AG04449 (cell line): Measurements from ENCODE around the gene FER1L5.
A peak's percentile ranks its signal among the peaks of the same experiment; 100 is the strongest.
"Not testable (repeated sequence)": the region's sequence is repeated elsewhere in the genome, so short reads cannot be mapped to it uniquely, and the experiment has no call there.

Experiments used
- CTCF ChIA-PET: fragments of 350-600 bp; formaldehyde crosslinking; extraction: SDS; loops from one replicate; lab custom pipeline; 2021; ENCODE audit warnings: antibody characterized with exemption; lab: Yijun Ruan, JAX
- POLR2A ChIA-PET: fragments of 400-600, 350-600 bp; formaldehyde crosslinking; extraction: SDS; loops from one replicate; lab custom pipeline; 2020; ENCODE audit warnings: antibody characterized with exemption, inconsistent platforms; lab: Yijun Ruan, JAX
- DNase-seq: peaks from one replicate; pipeline ENCODE4 v3.0.0-alpha.2; 2010; ENCODE audit warnings: low read depth, low spot score
- H3K4me3 ChIP-seq: 2 replicates; pipeline ENCODE4 v1.5.1; 2011; ENCODE audit warnings: low read depth, mild to moderate bottlenecking, control low read depth, low read length
- CTCF ChIP-seq: IDR thresholded peaks from one replicate; pipeline ENCODE4 v1.5.1; 2011; ENCODE audit warnings: mild to moderate bottlenecking, moderate library complexity, low read length, control low read depth, inconsistent platforms; ENCODE audit not compliant: insufficient read depth; ENCODE audit errors: missing control alignments

FER1L5 gene

GRCh38 chr2:96664366-96664925 lies 21.9 kb downstream of the FER1L5 start:
- ChIA-PET POLR2A (interaction anchor here (1.3 to 1.6 kb wide), 3 partner anchors 27 to 107 kb away, joined by 4 to 13 read pairs (median 5); partner anchors contain the start of genes CNNM4 and KANSL3), CTCF (interaction anchor here (0.8 to 1.3 kb wide), 8 partner anchors 9 to 204 kb away, joined by 3 to 6 read pairs (median 3); no protein-coding TSS in a partner anchor)
- no peak for DNase-seq
- no peak for TF ChIP-seq CTCF
- no peak overlapping the region for H3K4me3 ChIP-seq

- CTCF ChIA-PET: interaction anchor here (0.8 to 1.3 kb wide), 7 partner anchors 10 to 203 kb away, joined by 3 to 6 read pairs (median 3); no protein-coding TSS in a partner anchor
- POLR2A ChIA-PET: interaction anchor here (1.3 to 1.6 kb wide), 3 partner anchors 27 to 107 kb away, joined by 4 to 13 read pairs (median 5); partner anchors contain the start of genes CNNM4 and KANSL3
- DNase-seq: peak; percentile 98
- no peak for TF ChIP-seq CTCF
- no peak overlapping the region for H3K4me3 ChIP-seq
These were observed 22.6 kb downstream of the FER1L5 start for GRCh38 chr2:96665083-96665569.

- POLR2A ChIA-PET: interaction anchor here (1.3 to 1.6 kb wide), 3 partner anchors 28 to 108 kb away, joined by 4 to 13 read pairs (median 5); partner anchors contain the start of genes CNNM4 and KANSL3
- CTCF ChIA-PET: interaction anchor here (1.0 kb wide), 1 partner anchor 29 kb away, joined by 3 read pairs; no protein-coding TSS in a partner anchor
- not testable (repeated sequence) for H3K4me3 ChIP-seq, DNase-seq
These were observed 23.2 kb downstream of the FER1L5 start for GRCh38 chr2:96665717-96666116.

GRCh38 chr2:96668771-96669170 lies 26.2 kb downstream of the FER1L5 start:
- POLR2A ChIA-PET: no interaction called here
- TF ChIP-seq CTCF: no peak
- CTCF ChIA-PET: no interaction called here
- DNase-seq: no peak
- H3K4me3 ChIP-seq: no peak overlapping the region

- POLR2A ChIA-PET: no interaction called here
- CTCF ChIA-PET: no interaction called here
- no peak for TF ChIP-seq CTCF
- no peak overlapping the region for H3K4me3 ChIP-seq
- DNase-seq: no peak
These were observed 27.1 kb downstream of the FER1L5 start for GRCh38 chr2:96669539-96670215.

- CTCF ChIA-PET: no interaction called here
- no peak overlapping the region for H3K4me3 ChIP-seq
- no peak for DNase-seq
- TF ChIP-seq CTCF: no peak
- POLR2A ChIA-PET: no interaction called here
These were observed 37.3 kb downstream of the FER1L5 start for GRCh38 chr2:96679848-96680247.
